ENCODE measurements around the gene NUDT21.

DNA sequence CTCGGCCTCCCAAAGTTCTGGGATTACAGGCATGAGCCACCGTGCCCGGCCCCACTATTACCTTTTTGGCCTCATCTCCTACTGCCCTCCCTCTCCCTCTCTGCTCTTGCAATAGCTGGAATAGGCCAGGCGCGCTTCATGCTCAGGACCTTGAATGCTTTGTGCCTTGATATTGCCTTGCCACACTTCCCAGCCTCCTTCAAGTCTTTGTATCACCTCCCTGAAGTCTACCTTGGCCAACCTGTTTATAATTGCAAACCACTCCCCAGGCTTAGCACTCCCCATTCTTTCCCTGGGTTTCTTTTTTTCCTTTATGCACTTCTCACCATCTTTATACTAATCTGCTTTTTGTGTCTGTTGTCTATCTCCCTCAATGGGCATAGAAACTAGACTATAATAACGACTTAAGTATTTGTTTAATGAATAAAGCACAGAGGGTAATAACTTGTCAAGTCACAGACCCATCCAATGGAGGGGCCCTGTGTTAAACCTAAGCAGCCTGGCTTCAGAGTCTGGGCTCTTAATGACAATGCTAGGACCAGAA lies 6.9 kb upstream of the NUDT21 start:
- TF ChIP-seq, protein P1, sequence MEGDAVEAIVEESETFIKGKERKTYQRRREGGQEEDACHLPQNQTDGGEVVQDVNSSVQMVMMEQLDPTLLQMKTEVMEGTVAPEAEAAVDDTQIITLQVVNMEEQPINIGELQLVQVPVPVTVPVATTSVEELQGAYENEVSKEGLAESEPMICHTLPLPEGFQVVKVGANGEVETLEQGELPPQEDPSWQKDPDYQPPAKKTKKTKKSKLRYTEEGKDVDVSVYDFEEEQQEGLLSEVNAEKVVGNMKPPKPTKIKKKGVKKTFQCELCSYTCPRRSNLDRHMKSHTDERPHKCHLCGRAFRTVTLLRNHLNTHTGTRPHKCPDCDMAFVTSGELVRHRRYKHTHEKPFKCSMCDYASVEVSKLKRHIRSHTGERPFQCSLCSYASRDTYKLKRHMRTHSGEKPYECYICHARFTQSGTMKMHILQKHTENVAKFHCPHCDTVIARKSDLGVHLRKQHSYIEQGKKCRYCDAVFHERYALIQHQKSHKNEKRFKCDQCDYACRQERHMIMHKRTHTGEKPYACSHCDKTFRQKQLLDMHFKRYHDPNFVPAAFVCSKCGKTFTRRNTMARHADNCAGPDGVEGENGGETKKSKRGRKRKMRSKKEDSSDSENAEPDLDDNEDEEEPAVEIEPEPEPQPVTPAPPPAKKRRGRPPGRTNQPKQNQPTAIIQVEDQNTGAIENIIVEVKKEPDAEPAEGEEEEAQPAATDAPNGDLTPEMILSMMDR (conservative IDR thresholded peaks at IDR 0.05; ENCODE audit: low read depth, low read length): no peak
- no peak for TF ChIP-seq EZH2 (IDR thresholded peaks at IDR 0.05; ENCODE audit: low read length, unreplicated experiment)
- TF ChIP-seq EZH2phosphoT487 (IDR thresholded peaks at IDR 0.05; ENCODE audit: borderline replicate concordance, low read length): no peak

Data from PC-3 (cell line).